Panc1 (cell line): ENCODE data around the gene CABP5. TPM values are rescaled to one million over a fixed set of nuclear protein-coding genes. Genes with fewer than 3 reads are reported as not detected.

Experiments
- ATAC-seq: fragments of 200-7000 bp; cut with Tn5 transposase; 2 replicates; pipeline ENCODE4 v1.9.1; 2020; ENCODE audit warnings: mild to moderate bottlenecking, moderate library complexity
- BruUV-seq: library from RNA; stranded (reverse); fragments of 400-500 nt; replicated peaks from 2 replicates; lab custom pipeline; 2021; lab: Mats Ljungman, UMichigan
- CTCF ChIA-PET: fragments of 300-600 bp; sonication (Branson Sonifier 250); formaldehyde crosslinking; loops from one replicate; lab custom pipeline; 2022; ENCODE audit warnings: antibody characterized with exemption; lab: Charles Lee
- POLR2A ChIA-PET: fragments of 300-600 bp; sonication (Branson Sonifier 250); formaldehyde crosslinking; loops from one replicate; lab custom pipeline; 2022; ENCODE audit warnings: antibody characterized with exemption; lab: Charles Lee
- DNase-seq: peaks from one replicate; pipeline ENCODE4 v3.0.0-alpha.2; 2010; ENCODE audit warnings: low read depth, low spot score
- H3K27ac ChIP-seq: 2 replicates; pipeline ENCODE4 v1.5.1; 2011; ENCODE audit warnings: mild to moderate bottlenecking, low read length, inconsistent platforms
- H3K27me3 ChIP-seq: fragments of 200-500 bp; sonication (Bioruptor generic); 2 replicates; pipeline ENCODE4 v1.6.0; 2014; ENCODE audit warnings: low read length, inconsistent platforms; ENCODE audit not compliant: control insufficient read depth, insufficient read depth
- H3K36me3 ChIP-seq: fragments of 200-500 bp; sonication (Bioruptor generic); 2 replicates; pipeline ENCODE4 v1.5.1; 2014; ENCODE audit warnings: inconsistent platforms, mild to moderate bottlenecking, low read length, moderate library complexity; ENCODE audit not compliant: control insufficient read depth, insufficient read depth
- H3K4me1 ChIP-seq: 2 replicates; pipeline ENCODE4 v1.5.1; 2011; ENCODE audit warnings: inconsistent platforms, mild to moderate bottlenecking, low read length, moderate library complexity; ENCODE audit not compliant: control insufficient read depth, insufficient read depth
- H3K4me3 ChIP-seq, 2 experiments: 2 replicates each; pipeline ENCODE4 v1.5.1; 2011 to 2012; ENCODE audit warnings: low read depth in 2 of 2, low read length in 2 of 2, mild to moderate bottlenecking in 2 of 2, inconsistent platforms in 1 of 2, moderate library complexity in 1 of 2
- H3K9me3 ChIP-seq: fragments of 200-500 bp; sonication (Bioruptor generic); 2 replicates; pipeline ENCODE4 v1.5.1; 2014; ENCODE audit warnings: low read depth, mild to moderate bottlenecking, inconsistent platforms, low read length, moderate library complexity; ENCODE audit not compliant: control insufficient read depth, insufficient read depth
- CTCF ChIP-seq: fragments of 450-650 bp; IDR thresholded peaks from 2 replicates; pipeline ENCODE4 v1.5.1; 2017; ENCODE audit warnings: mild to moderate bottlenecking
- POLR2AphosphoS5 ChIP-seq: IDR thresholded peaks from 2 replicates; pipeline ENCODE4 v1.6.1; 2012; ENCODE audit warnings: mild to moderate bottlenecking, low read depth, low read length, moderate library complexity
- REST ChIP-seq, 2 experiments: IDR thresholded peaks; 2 replicates each; pipeline ENCODE4 v1.6.1; 2011 to 2012; ENCODE audit warnings: low read depth in 2 of 2, control low read depth in 1 of 2, low read length in 1 of 2, mild to moderate bottlenecking in 1 of 2, moderate library complexity in 1 of 2; ENCODE audit not compliant: insufficient read depth in 1 of 2
- SIN3A ChIP-seq: IDR thresholded peaks from 2 replicates; pipeline ENCODE4 v1.6.1; 2012; ENCODE audit warnings: low read depth, mild to moderate bottlenecking, low read length, moderate library complexity, borderline replicate concordance; ENCODE audit not compliant: insufficient read depth
- TCF7L2 ChIP-seq: IDR thresholded peaks from 2 replicates; pipeline ENCODE4 v1.6.1; 2011; ENCODE audit warnings: mild to moderate bottlenecking, low read depth, low read length, inconsistent platforms
- in situ Hi-C: cut with HindIII; loops from 2 replicates; pipeline ENCODE4 v1.10.0; 2016; ENCODE audit warnings: low sequenced_read_pairs, low pct_unique_long_range_greater_than_20kb
- intact Hi-C: fragments of 100-400 bp; cut with micrococcal nuclease; formaldehyde crosslinking; loops from one replicate; pipeline ENCODE4 v1.10.0; 2022; ENCODE audit not compliant: unreplicated experiment
- total RNA-seq: library from RNA; stranded (reverse); gene quantifications from one replicate; pipeline ENCODE4 v1.2.1, GENCODE V29; 2021; ENCODE audit not compliant: unreplicated experiment

CABP5 gene
- total RNA-seq, 1 experiment from 2014 or later, result not detected

GRCh38 chr19:48033604-48034003 is 10.3 kb downstream of the CABP5 start:
- intact Hi-C loops (no loop called here), in situ Hi-C loops (no loop called here)
- DNase-seq (no peak), ATAC-seq (no peak)
- no peaks in the 10 kb centered on the region for H3K27me3 ChIP-seq
- H3K4me3 ChIP-seq, result no peak overlapping the region
- H3K9me3 ChIP-seq, result no peaks in the 10 kb centered on the region; the same call in 1 of the 2 replicates
- CTCF ChIA-PET, result no interaction called here
- TF ChIP-seq SIN3A (no peak), TCF7L2 (no peak), CTCF (no peak), POLR2AphosphoS5 (no peak), REST (IDR thresholded peaks at IDR 0.05; ENCODE audit: insufficient read depth in 1 of 2, low read depth in 2 of 2, low read length in 1 of 2) (no peak)
- no peak overlapping the region for H3K27ac ChIP-seq
- no peaks in the 10 kb centered on the region for H3K36me3 ChIP-seq
- POLR2A ChIA-PET, result no interaction called here
- no peaks in the 10 kb centered on the region for H3K4me1 ChIP-seq
- no TSS peak for BruUV-seq

GRCh38 chr19:48030073-48030472 is 13.8 kb downstream of the CABP5 start:
- in situ Hi-C loops (no loop called here), intact Hi-C loops (no loop called here)
- H3K36me3 ChIP-seq, result no peaks in the 10 kb centered on the region
- BruUV-seq, result no TSS peak
- CTCF ChIA-PET, result no interaction called here
- no peaks in the 10 kb centered on the region for H3K9me3 ChIP-seq
- H3K27ac ChIP-seq, result no peak overlapping the region
- DNase-seq (no peak), ATAC-seq (no peak)
- H3K4me1 ChIP-seq, result no peaks in the 10 kb centered on the region
- no peaks in the 10 kb centered on the region; the same call in 1 of the 2 replicates for H3K27me3 ChIP-seq
- POLR2A ChIA-PET, result no interaction called here
- no peak for TF ChIP-seq SIN3A
- TF ChIP-seq CTCF, result no peak
- no peak for TF ChIP-seq REST (IDR thresholded peaks at IDR 0.05; ENCODE audit: insufficient read depth in 1 of 2, low read depth in 2 of 2, low read length in 1 of 2)
- TF ChIP-seq POLR2AphosphoS5, result no peak
- no peak for TF ChIP-seq TCF7L2
- no peak overlapping the region for H3K4me3 ChIP-seq
